Astrocyte (in vitro differentiated cells and primary cell): ENCODE measurements around the gene SERPINA10. TPM values are rescaled to one million over a fixed set of nuclear protein-coding genes. Genes with fewer than 3 reads are reported as not detected.

Experiments
- DNase-seq: peaks from one replicate; pipeline ENCODE4 v3.0.0-alpha.2; 2010; ENCODE audit warnings: low read depth
- FAIRE-seq: peaks from 2 replicates; lab custom pipeline; 2011; peaks lifted over from hg19 to GRCh38; lab: Jason Lieb, UNC
- H2AFZ ChIP-seq: 2 replicates; pipeline ENCODE4 v1.6.0; 2012; ENCODE audit warnings: low read depth, low read length, inconsistent platforms
- H3K27ac ChIP-seq: 2 replicates; pipeline ENCODE4 v1.5.1; 2011; ENCODE audit warnings: low read depth, low read length, inconsistent platforms
- H3K27me3 ChIP-seq: 2 replicates; pipeline ENCODE4 v1.6.0; 2011; ENCODE audit warnings: low read length, inconsistent platforms; ENCODE audit not compliant: insufficient read depth
- H3K36me3 ChIP-seq: 2 replicates; pipeline ENCODE4 v1.5.1; 2011; ENCODE audit warnings: low read length, inconsistent platforms; ENCODE audit not compliant: insufficient read depth
- H3K4me1 ChIP-seq: 2 replicates; pipeline ENCODE4 v1.5.1; 2011; ENCODE audit warnings: low read length, inconsistent platforms; ENCODE audit not compliant: insufficient read depth
- H3K4me2 ChIP-seq: 2 replicates; pipeline ENCODE4 v1.6.0; 2012; ENCODE audit warnings: low read length, inconsistent platforms
- H3K4me3 ChIP-seq: 2 replicates; pipeline ENCODE4 v1.5.1; 2011; ENCODE audit warnings: low read depth, mild to moderate bottlenecking, low read length, inconsistent platforms; ENCODE audit not compliant: insufficient read depth
- H3K79me2 ChIP-seq: 2 replicates; pipeline ENCODE4 v1.6.0; 2012; ENCODE audit warnings: mild to moderate bottlenecking, low read length, inconsistent platforms; ENCODE audit not compliant: insufficient read depth
- H3K9ac ChIP-seq: 2 replicates; pipeline ENCODE4 v1.6.0; 2012; ENCODE audit warnings: mild to moderate bottlenecking, low read length, inconsistent platforms
- H3K9me3 ChIP-seq: 2 replicates; pipeline ENCODE4 v1.5.1; 2012; ENCODE audit warnings: low read depth, mild to moderate bottlenecking, low read length, inconsistent platforms; ENCODE audit not compliant: insufficient read depth
- H4K20me1 ChIP-seq: 2 replicates; pipeline ENCODE4 v1.6.0; 2012; ENCODE audit warnings: low read length, inconsistent platforms; ENCODE audit not compliant: insufficient read depth
- H3K27ac Mint-ChIP-seq: one replicate; pipeline ENCODE4 v1.8.0; 2021; ENCODE audit warnings: mild to moderate bottlenecking, mixed read lengths; ENCODE audit not compliant: unreplicated experiment
- H3K27me3 Mint-ChIP-seq: one replicate; pipeline ENCODE4 v1.8.0; 2021; ENCODE audit warnings: low read depth, mixed read lengths; ENCODE audit not compliant: unreplicated experiment
- H3K36me3 Mint-ChIP-seq: one replicate; pipeline ENCODE4 v1.8.0; 2021; ENCODE audit warnings: low read depth, mixed read lengths; ENCODE audit not compliant: unreplicated experiment
- H3K4me1 Mint-ChIP-seq: one replicate; pipeline ENCODE4 v1.8.0; 2021; ENCODE audit warnings: low read depth, mixed read lengths; ENCODE audit not compliant: unreplicated experiment
- H3K4me3 Mint-ChIP-seq: one replicate; pipeline ENCODE4 v1.8.0; 2021; ENCODE audit warnings: mild to moderate bottlenecking, moderate library complexity, mixed read lengths; ENCODE audit not compliant: unreplicated experiment
- H3K9me3 Mint-ChIP-seq: one replicate; pipeline ENCODE4 v1.8.0; 2021; ENCODE audit warnings: mild to moderate bottlenecking, mixed read lengths; ENCODE audit not compliant: unreplicated experiment
- CTCF ChIP-seq: IDR thresholded peaks from 2 replicates; pipeline ENCODE4 v1.5.1; 2011; ENCODE audit warnings: low read depth, mild to moderate bottlenecking, inconsistent platforms, low read length, moderate library complexity; ENCODE audit not compliant: insufficient read depth
- EZH2 ChIP-seq: IDR thresholded peaks from 2 replicates; pipeline ENCODE4 v1.6.1; 2012; ENCODE audit warnings: mild to moderate bottlenecking, low read length, inconsistent platforms; ENCODE audit not compliant: insufficient read depth
- total RNA-seq: library from RNA; stranded (reverse); gene quantifications from 2 replicates; pipeline ENCODE4 v1.2.1, GENCODE V29; 2021

The SERPINA10 gene
- total RNA-seq, 1 donor from 2014 or later = not detected

DNA sequence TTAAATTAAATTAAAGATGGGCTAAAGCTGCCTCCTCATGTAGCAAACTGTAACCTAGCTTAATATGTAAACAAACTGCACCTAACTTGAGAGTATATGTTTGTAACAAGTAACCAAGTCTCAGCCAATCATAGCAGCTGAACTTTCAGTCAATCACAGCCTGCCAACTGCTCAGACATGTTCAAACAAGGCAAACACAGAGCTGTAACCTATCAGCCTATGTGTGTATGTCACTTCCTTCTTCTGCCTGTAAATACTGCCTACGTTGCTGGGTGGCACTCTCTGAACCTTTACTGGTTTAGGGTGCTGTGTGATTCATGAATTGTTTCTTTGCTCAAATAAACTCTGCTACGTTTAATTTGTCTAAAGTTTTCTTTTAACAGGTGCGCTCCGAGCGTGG lies 27.2 kb upstream of the SERPINA10 start:
- Histone ChIP-seq H3K4me2 (no peak overlapping the region), H3K9me3 (no peaks in the 10 kb centered on the region), H3K4me3 (no peak overlapping the region), H4K20me1 (no peaks in the 10 kb centered on the region), H3K79me2 (no peaks in the 10 kb centered on the region), H3K27me3 (no peaks in the 10 kb centered on the region), H3K4me1 (peaks cover 9% of the 10 kb centered on the region), H2AFZ (no peak overlapping the region), H3K9ac (no peak overlapping the region), H3K36me3 (no peaks in the 10 kb centered on the region), H3K27ac (no peak overlapping the region)
- Mint-ChIP-seq H3K9me3 (peaks cover 2% of the 10 kb centered on the region), H3K27ac (no peak overlapping the region), H3K36me3 (peaks cover 2% of the 10 kb centered on the region), H3K4me1 (peaks cover 7% of the 10 kb centered on the region), H3K27me3 (no peaks in the 10 kb centered on the region), H3K4me3 (no peak overlapping the region)
- DNase-seq = no peak
- no peak for TF ChIP-seq CTCF
- no peak for TF ChIP-seq EZH2
- no peak for FAIRE-seq

DNA sequence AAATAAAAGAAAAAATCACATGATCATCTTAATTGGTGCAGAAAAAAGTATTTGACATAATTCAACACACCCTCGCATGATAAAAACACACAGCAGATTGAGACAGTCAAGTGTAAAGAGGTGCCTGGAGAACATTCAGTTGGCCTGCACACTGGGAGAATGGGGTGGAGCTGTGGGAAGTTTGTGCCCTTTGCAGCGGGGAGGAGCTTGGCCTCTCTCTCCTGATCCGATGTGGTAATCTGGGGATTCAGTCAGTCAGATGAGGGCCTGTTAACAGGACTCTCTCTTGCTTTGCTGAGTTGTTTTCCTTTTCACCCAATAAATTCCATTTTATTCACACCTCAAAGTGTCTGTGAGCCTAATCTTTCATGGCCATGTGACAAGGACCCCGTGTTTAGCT lies 24.2 kb upstream of the SERPINA10 start:
- H3K36me3 ChIP-seq = no peaks in the 10 kb centered on the region
- no peak overlapping the region for H2AFZ ChIP-seq
- peaks cover 2% of the 10 kb centered on the region for H3K9me3 Mint-ChIP-seq
- no peak overlapping the region for H3K27ac Mint-ChIP-seq
- H3K4me3 ChIP-seq = no peak overlapping the region
- H3K27me3 ChIP-seq = no peaks in the 10 kb centered on the region
- FAIRE-seq (no peak), DNase-seq (no peak)
- no peak overlapping the region for H3K27ac ChIP-seq
- H3K9ac ChIP-seq = no peak overlapping the region
- peaks cover 2% of the 10 kb centered on the region for H3K36me3 Mint-ChIP-seq
- H3K4me3 Mint-ChIP-seq = no peak overlapping the region
- H3K4me2 ChIP-seq = no peak overlapping the region
- TF ChIP-seq CTCF (no peak), EZH2 (no peak)
- no peaks in the 10 kb centered on the region for H4K20me1 ChIP-seq
- H3K4me1 Mint-ChIP-seq = no peaks in the 10 kb centered on the region
- H3K79me2 ChIP-seq = no peaks in the 10 kb centered on the region
- no peaks in the 10 kb centered on the region for H3K4me1 ChIP-seq
- no peaks in the 10 kb centered on the region for H3K9me3 ChIP-seq
- H3K27me3 Mint-ChIP-seq = peaks cover 5% of the 10 kb centered on the region

DNA sequence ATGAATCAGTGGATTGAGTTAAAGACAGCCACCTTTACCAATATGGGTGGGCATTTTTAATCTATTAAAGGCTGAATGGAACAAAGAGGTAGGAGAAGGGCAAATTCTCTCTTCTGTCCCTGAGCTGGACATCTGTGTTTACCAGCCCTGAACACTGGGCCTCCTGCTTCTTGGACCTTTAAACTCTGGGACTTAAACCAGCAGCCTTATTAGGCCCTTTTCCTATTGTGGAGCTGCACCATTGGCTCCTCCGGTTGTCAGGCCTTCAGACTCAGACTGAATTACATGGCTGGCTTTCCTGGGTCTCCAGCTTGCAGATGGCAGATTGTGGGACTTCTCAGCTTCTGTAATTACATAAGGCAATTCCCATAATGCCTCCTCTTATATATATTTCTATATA lies 23.6 kb upstream of the SERPINA10 start:
- Mint-ChIP-seq H3K4me3 (no peak overlapping the region), H3K4me1 (no peaks in the 10 kb centered on the region), H3K27me3 (peaks cover 7% of the 10 kb centered on the region), H3K27ac (no peak overlapping the region), H3K36me3 (peaks cover 2% of the 10 kb centered on the region), H3K9me3 (peaks cover 2% of the 10 kb centered on the region)
- Histone ChIP-seq H3K36me3 (no peaks in the 10 kb centered on the region), H4K20me1 (no peaks in the 10 kb centered on the region), H3K9ac (no peak overlapping the region), H3K4me2 (no peak overlapping the region), H3K27ac (no peak overlapping the region), H3K4me1 (no peaks in the 10 kb centered on the region), H3K27me3 (no peaks in the 10 kb centered on the region), H3K4me3 (no peak overlapping the region), H3K9me3 (no peaks in the 10 kb centered on the region), H3K79me2 (no peaks in the 10 kb centered on the region), H2AFZ (no peak overlapping the region)
- DNase-seq (no peak), FAIRE-seq (no peak)
- TF ChIP-seq CTCF (no peak), EZH2 (no peak)
